Vagina (tissue), 2 donors: ENCODE data around the gene GSC2.

Experiments used
- CTCF ChIP-seq, 3 experiments: fragments of 450-650 bp in 2 of 3; fragments of 200-600 bp in 1 of 3; sonication (generic) in 1 of 3; IDR thresholded peaks; one replicate each; pipeline ENCODE4 v1.5.1; 2017 to 2019; ENCODE audit warnings: antibody characterized with exemption in 3 of 3, mild to moderate bottlenecking in 2 of 3, moderate library complexity in 2 of 3
- POLR2A ChIP-seq, 2 donors: fragments of 450-650 bp; IDR thresholded peaks; one replicate each; pipeline ENCODE4 v1.6.1; 2017; ENCODE audit warnings: antibody characterized with exemption in 2 of 2, mild to moderate bottlenecking in 2 of 2, moderate library complexity in 2 of 2
- POLR2AphosphoS5 ChIP-seq, 2 donors: sonication (generic); formaldehyde crosslinking; IDR thresholded peaks; one replicate each; pipeline ENCODE4 v1.9.0; 2017; ENCODE audit warnings: antibody characterized with exemption in 2 of 2, mild to moderate bottlenecking in 2 of 2, low read depth in 1 of 2; ENCODE audit not compliant: insufficient read depth in 1 of 2

DNA sequence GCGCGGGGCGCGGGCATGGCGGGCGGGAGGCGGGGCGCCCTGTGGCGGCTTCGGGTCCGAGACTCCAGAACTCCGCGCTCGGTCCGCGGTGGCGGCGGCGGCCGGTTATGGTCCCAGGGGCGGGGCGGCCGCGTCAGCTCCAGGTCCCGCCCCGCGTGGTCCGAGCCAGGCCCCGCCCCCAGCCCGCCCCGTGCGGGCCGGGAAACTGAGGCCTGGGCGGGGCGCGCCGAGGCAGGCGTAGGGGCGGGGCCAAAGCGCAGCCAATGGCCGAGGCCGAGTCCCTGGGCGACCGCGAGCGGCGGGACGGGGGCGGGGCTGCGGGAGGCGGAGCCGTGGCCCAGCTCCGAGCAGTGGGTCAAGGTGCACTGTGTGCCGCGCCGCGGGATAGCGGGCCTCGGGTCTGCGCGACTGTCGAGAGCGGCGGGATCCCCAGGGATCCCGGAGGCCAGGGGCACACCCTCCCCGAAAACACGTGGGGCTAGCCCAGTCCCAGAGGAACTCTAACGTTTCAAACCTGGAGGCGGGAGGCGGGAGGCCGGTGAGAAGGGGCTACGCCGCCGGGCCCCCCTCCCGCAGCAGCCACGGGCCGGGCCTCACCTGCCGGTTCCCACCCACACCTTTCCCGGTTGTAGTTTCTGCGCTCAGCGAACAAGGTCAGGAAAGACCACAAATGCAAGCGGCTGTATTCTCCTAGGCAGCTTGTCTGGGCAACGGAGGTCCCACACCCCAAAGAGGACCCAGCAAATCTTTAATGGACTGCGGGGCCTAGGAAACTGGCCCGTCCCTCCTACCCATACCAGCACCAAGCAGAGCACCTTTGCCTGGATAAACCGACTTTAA lies 28.8 kb upstream of the GSC2 start, which contains the start of gene SLC25A1:
- TF ChIP-seq POLR2A (IDR thresholded peaks at IDR 0.05) (peak in 1 of 2 donors; percentile 64), CTCF (IDR thresholded peaks at IDR 0.05) (no peak), POLR2AphosphoS5 (IDR thresholded peaks at IDR 0.05; ENCODE audit: insufficient read depth in 1 of 2, low read depth in 1 of 2) (peak in 1 of 2 donors; percentile 76)
